ENCODE results near the gene C1orf87.

- peak; percentile 86 for TF ChIP-seq GATA2 (IDR thresholded peaks at IDR 0.05; ENCODE audit: low read depth, low read length)
- TF ChIP-seq GATA3 (IDR thresholded peaks at IDR 0.05; ENCODE audit: low read depth, low read length) = peak; percentile 74
These were observed 127.8 kb downstream of the C1orf87 start for GRCh38 chr1:59945790-59946189.

Data from SH-SY5Y (cell line).